ENCODE results near the gene TBC1D8. TPM values are rescaled to one million over a fixed set of nuclear protein-coding genes. Genes with fewer than 3 reads are reported as not detected.

The TBC1D8 gene
- total RNA-seq, 1 experiment from 2014 or later: 27.8 TPM

GRCh38 chr2:101037161-101037755, 113.9 kb downstream of the TBC1D8 start:
- no peak for DNase-seq (ENCODE audit: extremely low read depth, low read depth)

- peak; percentile 43 for DNase-seq (ENCODE audit: extremely low read depth, low read depth)
These were observed 114.6 kb downstream of the TBC1D8 start for GRCh38 chr2:101036562-101036961.

- no peak for DNase-seq (ENCODE audit: extremely low read depth, low read depth)
These were observed 119.0 kb downstream of the TBC1D8 start for GRCh38 chr2:101032084-101032776.

- DNase-seq (ENCODE audit: extremely low read depth, low read depth): no peak
These were observed 120.2 kb downstream of the TBC1D8 start for GRCh38 chr2:101030866-101031554.

- DNase-seq (ENCODE audit: extremely low read depth, low read depth): no peak
These were observed 123.3 kb downstream of the TBC1D8 start for GRCh38 chr2:101027852-101028251.

- DNase-seq (ENCODE audit: extremely low read depth, low read depth): no peak
These were observed 124.2 kb downstream of the TBC1D8 start for GRCh38 chr2:101026923-101027469.

- DNase-seq (ENCODE audit: extremely low read depth, low read depth): no peak
These were observed 124.9 kb downstream of the TBC1D8 start for GRCh38 chr2:101026253-101026701.

- DNase-seq (ENCODE audit: extremely low read depth, low read depth): no peak
These were observed 125.6 kb downstream of the TBC1D8 start for GRCh38 chr2:101025561-101025960.

- no peak for DNase-seq (ENCODE audit: extremely low read depth, low read depth)
These were observed 127.7 kb downstream of the TBC1D8 start for GRCh38 chr2:101023327-101024107.

GRCh38 chr2:101022221-101022620, 129.0 kb downstream of the TBC1D8 start:
- no peak for DNase-seq (ENCODE audit: extremely low read depth, low read depth)

GRCh38 chr2:101018934-101019333, 132.2 kb downstream of the TBC1D8 start:
- DNase-seq (ENCODE audit: extremely low read depth, low read depth): no peak

- no peak for DNase-seq (ENCODE audit: extremely low read depth, low read depth)
These were observed 133.8 kb downstream of the TBC1D8 start for GRCh38 chr2:101017371-101017770.

GRCh38 chr2:101014264-101014857, 136.8 kb downstream of the TBC1D8 start:
- no peak for DNase-seq (ENCODE audit: extremely low read depth, low read depth)

- DNase-seq (ENCODE audit: extremely low read depth, low read depth): peak; percentile 33
These were observed 138.4 kb downstream of the TBC1D8 start for GRCh38 chr2:101012706-101013181.

- DNase-seq (ENCODE audit: extremely low read depth, low read depth): no peak
These were observed 139.0 kb downstream of the TBC1D8 start for GRCh38 chr2:101012054-101012705.

GRCh38 chr2:101011152-101011551, 140.0 kb downstream of the TBC1D8 start:
- DNase-seq (ENCODE audit: extremely low read depth, low read depth): no peak

- no peak for DNase-seq (ENCODE audit: extremely low read depth, low read depth)
These were observed 143.5 kb downstream of the TBC1D8 start for GRCh38 chr2:101007415-101008345.

GRCh38 chr2:101006065-101006715, 145.0 kb downstream of the TBC1D8 start:
- DNase-seq (ENCODE audit: extremely low read depth, low read depth): no peak
